CD4-positive, alpha-beta T cell treated with Interleukin-17A for 4 hours (primary cell): Measurements from ENCODE around the gene IQCF5.
"Not testable (repeated sequence)": the region's sequence is repeated elsewhere in the genome, so short reads cannot be mapped to it uniquely, and the experiment has no call there.

ENCODE experiments used
- DNase-seq: peaks from one replicate; pipeline ENCODE4 v3.0.0-alpha.2; 2020; ENCODE audit warnings: mixed read lengths

IQCF5 gene

DNA sequence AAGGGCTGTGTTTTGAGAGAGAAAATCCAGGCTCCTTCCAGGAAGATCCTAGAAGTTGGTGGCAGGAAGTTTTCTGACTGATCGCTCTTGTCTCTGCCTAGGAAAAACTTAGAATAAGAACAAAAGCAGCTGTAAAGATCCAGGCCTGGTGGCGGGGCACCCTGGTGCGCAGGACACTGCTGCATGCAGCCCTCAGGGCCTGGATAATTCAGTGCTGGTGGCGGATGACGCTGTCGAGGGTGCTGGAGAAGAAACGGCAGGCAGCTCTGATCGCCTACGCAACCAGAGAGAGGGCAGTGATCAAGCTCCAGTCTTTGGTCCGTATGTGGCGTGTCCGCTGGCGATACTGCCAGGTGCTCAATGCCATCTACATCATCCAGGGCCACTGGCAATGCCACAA lies 12.5 kb downstream of the IQCF5 start:
- DNase-seq = no peak

DNA sequence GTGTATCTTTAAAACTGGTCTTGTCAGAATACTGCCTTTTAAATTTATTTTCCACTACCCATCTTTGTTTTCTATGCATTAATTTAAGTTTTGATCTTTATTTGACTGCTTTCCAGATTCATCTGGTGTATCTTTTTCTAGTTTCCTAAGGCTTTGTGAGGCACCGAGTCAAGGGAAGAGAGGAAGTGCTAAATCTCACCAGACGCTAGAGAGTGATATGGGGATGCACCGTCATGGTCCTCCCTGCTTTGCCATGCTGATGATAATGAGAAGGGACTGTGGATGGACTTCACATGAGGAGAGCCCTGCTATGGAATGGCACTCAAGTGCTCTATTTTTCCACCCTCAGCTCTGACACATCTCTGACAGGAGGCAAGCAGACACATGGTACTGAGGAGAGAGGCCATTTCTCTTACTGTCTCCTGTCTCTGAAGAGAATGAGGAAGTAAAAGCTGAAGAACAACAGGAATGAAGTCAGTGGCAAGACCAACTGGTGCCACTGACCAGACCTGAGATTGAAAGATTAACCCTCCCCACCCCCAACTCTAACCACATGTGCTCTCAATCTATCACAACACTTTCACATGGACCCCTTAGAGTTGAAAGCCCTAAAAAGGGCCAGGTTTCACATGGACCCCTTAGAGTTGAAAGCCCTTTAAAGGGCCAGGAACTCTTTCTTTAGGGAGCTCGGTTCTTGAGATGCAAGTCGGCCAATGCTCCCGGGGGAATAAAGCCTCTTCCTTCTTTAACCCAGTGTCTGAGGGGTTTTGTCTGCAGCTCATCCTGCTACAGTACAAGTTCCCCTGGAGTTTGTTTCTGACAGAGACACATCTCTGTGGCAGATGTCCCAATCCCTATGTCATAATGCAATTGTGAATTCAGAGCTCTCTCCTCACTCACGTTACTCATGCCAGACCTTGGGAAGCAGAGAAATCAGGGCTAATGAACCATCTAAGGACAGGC lies 14.4 kb downstream of the IQCF5 start, which contains the start of gene IQCF2:
IQCF2 (plus strand) TSS at position 913 of the 963 bp plus-strand sequence. CDS start 52 bp downstream, outside the sequence.
- no peak for DNase-seq

DNA sequence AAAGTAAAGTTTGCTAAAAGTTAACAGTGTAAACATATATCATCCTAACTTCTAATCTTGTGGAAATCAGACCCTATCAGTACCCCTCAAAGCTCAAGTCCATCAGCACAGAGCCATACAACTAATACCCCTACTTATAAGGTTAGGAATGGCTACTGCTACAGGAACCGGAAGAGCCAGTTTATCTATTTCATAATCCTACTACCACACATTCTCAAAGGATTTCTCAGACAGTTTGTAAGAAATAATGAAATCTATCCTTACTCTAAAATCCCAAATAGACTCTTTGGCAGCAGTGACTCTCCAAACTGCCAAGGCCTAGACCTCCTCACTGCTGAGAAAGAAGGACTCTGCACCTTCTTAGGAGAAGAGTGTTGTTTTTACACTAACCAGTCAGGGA lies 20.0 kb downstream of the IQCF5 start:
- not testable (repeated sequence) for DNase-seq

DNA sequence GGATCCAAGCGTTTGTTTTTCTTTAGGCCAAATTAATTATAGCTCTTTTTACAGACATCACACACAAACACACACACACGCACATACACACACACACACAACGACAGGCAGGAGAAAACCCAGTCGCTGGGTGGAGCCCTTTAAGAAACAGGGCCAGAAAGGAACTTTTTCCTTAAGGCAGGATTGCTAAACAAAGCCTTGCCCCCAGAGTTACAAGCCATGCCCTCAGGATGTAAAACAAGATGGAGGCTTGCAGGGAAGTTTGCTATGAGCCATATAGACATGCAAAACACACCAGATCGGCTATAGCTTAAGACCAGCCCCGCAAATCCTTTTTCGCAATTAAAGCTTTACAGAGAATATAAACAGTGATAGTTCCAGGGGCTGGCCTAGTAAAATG lies 30.3 kb downstream of the IQCF5 start:
- DNase-seq = no peak

DNA sequence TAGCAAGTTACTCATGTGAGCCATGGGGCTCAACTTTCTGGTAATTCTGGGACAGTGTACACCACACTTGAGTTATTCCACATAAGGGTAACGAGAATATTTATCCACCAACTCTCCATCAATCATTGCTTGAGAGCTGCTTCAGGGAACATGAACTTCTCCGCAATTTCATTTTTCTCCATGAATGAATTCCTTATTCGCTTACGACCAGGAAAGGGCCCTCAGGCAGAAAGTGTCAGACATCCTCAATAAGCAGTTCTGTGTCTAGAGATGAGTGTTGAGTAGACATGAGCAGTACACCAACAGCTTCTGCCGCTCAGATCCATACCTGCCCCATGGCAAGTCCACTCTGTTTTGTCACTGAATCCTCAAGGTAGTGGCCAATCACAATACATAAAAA lies 38.8 kb downstream of the IQCF5 start:
- no peak for DNase-seq

DNA sequence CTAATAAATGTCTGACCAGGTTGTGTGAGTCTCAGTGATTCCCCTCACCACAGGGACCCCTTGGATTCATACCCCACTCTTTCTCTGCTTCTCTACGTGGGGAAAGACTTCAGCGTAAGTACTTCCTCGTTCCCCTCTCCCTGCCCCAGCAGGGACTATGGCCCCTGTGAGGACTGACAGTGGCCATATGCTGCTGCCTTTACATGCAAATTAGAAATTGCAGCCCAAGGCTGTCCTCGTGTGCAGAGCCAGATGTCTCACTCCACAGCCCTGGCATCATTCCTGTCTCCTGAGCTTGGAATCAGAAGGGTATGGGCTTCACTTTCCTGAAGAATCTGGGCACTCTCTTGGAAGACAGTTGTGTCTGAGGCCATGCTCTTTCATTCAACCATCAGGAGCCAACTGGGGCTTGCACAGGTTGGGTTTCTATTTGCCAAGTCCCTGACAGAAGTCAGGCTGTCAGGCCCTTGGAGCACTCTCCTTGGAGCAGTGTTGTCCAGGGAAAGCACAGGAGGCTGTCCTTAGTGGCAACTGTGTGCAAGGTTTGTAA lies 44.5 kb downstream of the IQCF5 start:
- DNase-seq = no peak

DNA sequence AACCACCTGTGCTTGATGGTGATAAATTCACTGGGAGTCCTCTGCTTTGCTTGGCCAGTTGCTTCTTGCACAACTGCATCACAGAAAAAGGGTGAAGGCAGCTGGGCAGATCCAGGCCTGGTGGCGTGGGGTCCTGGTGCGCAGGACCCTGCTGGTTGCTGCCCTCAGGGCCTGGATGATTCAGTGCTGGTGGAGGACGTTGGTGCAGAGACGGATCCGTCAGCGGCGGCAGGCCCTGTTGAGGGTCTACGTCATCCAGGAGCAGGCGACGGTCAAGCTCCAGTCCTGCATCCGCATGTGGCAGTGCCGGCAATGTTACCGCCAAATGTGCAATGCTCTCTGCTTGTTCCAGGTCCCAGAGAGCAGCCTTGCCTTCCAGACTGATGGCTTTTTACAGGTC lies 45.1 kb downstream of the IQCF5 start:
- DNase-seq = no peak

DNA sequence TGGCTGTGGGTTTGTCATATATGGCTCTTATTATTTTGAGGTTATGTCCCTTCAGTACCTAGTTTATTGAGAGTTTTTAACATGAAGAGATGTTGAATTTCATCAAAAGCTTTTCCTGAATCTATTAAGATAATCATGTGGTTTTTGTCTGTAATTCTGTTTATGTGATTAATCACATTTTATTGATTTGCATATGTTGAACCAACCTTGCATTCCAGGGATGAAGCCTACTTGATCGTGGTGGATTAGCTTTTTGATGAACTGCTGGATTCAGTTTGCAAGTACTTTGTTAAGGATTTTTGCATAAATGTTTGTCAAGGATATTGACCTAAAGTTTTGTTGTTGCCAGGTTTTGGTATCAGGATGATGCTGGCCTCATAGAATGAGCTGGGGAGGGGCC lies 47.1 kb downstream of the IQCF5 start:
- no peak for DNase-seq
